Gastrocnemius medialis (tissue), 4 donors: ENCODE results near the gene LDLRAP1.

Experiments
- POLR2A ChIP-seq, 2 donors: fragments of 450-650 bp; IDR thresholded peaks; one replicate each; pipeline ENCODE4 v1.6.1; 2017; ENCODE audit warnings: antibody characterized with exemption in 2 of 2, mild to moderate bottlenecking in 2 of 2, moderate library complexity in 2 of 2
- TF ChIP-seq, protein P1 (sequence below), 5 experiments: fragments of 450-650 bp in 3 of 5; fragments of 200-600 bp in 2 of 5; sonication (generic) in 2 of 5; IDR thresholded peaks in 4 of 5; conservative IDR thresholded peaks in 1 of 5; 1 replicate in 4 of 5; 2 replicates in 1 of 5; pipeline ENCODE4 v1.5.1; 2016 to 2019; ENCODE audit warnings: antibody characterized with exemption in 5 of 5, mild to moderate bottlenecking in 3 of 5, moderate library complexity in 3 of 5

DNA sequence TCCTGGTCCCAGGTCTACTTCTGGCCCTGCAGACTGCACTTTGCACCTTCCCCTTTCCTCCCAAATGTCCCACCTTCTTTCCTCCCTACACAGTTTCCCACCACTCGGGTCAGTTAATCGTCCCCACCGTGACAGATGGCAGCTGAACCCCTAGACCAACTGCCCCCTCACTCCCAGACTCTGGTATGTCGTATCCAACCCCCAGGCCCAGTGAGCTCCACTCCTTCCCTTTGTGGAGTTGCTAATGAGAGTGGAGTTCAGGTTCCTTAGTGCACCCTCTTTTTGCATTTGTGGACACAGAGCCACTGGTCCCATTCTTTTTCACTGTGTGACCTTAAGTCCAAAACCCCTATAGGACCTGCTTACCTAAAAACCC is 75.0 kb downstream of the LDLRAP1 start:
- TF ChIP-seq POLR2A (IDR thresholded peaks at IDR 0.05) = no peak
- TF ChIP-seq, protein P1, sequence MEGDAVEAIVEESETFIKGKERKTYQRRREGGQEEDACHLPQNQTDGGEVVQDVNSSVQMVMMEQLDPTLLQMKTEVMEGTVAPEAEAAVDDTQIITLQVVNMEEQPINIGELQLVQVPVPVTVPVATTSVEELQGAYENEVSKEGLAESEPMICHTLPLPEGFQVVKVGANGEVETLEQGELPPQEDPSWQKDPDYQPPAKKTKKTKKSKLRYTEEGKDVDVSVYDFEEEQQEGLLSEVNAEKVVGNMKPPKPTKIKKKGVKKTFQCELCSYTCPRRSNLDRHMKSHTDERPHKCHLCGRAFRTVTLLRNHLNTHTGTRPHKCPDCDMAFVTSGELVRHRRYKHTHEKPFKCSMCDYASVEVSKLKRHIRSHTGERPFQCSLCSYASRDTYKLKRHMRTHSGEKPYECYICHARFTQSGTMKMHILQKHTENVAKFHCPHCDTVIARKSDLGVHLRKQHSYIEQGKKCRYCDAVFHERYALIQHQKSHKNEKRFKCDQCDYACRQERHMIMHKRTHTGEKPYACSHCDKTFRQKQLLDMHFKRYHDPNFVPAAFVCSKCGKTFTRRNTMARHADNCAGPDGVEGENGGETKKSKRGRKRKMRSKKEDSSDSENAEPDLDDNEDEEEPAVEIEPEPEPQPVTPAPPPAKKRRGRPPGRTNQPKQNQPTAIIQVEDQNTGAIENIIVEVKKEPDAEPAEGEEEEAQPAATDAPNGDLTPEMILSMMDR (IDR thresholded peaks at IDR 0.05 in 4 of 5, conservative IDR thresholded peaks at IDR 0.05 in 1 of 5) = no peak
